Endothelial cell of umbilical vein (primary cell): Measurements from ENCODE around the gene ST6GALNAC3. TPM values are rescaled to one million over a fixed set of nuclear protein-coding genes. Genes with fewer than 3 reads are reported as not detected.

ENCODE experiments used
- BruUV-seq: library from RNA; stranded (reverse); fragments of 400-500 nt; replicated peaks from 2 replicates; lab custom pipeline; 2021; lab: Mats Ljungman, UMichigan
- CTCF ChIA-PET: fragments of 300-600, 350-600 bp; sonication (Branson Sonifier 250); formaldehyde crosslinking; loops from one replicate; lab custom pipeline; 2021; ENCODE audit warnings: antibody characterized with exemption, inconsistent platforms; lab: Charles Lee
- POLR2A ChIA-PET: fragments of 300-600, 350-600 bp; sonication (Branson Sonifier 250); formaldehyde crosslinking; loops from one replicate; lab custom pipeline; 2021; ENCODE audit warnings: antibody characterized with exemption, inconsistent platforms; lab: Charles Lee
- DNase-seq: peaks from one replicate; pipeline ENCODE4 v3.0.0-alpha.2; 2011; ENCODE audit warnings: low read depth, low spot score
- FAIRE-seq: peaks from 2 replicates; lab custom pipeline; 2011; peaks lifted over from hg19 to GRCh38; lab: Jason Lieb, UNC
- H2AFZ ChIP-seq: 2 replicates; pipeline ENCODE4 v1.6.0; 2012; ENCODE audit warnings: low read depth, low read length, control low read depth, inconsistent platforms
- H3K27ac ChIP-seq: 2 replicates; pipeline ENCODE4 v1.5.1; 2011; ENCODE audit warnings: low read depth, mild to moderate bottlenecking, control low read depth, low read length, moderate library complexity; ENCODE audit not compliant: insufficient read depth
- H3K27me3 ChIP-seq, 2 experiments: 2 replicates each; pipeline versions ENCODE4 v1.6.0 to v1.6.1; 2011; ENCODE audit warnings: low read length in 2 of 2, mixed read lengths in 1 of 2; ENCODE audit not compliant: control insufficient read depth in 2 of 2, insufficient read depth in 2 of 2
- H3K36me3 ChIP-seq, 2 experiments: 2 replicates in 1 of 2; 3 replicates in 1 of 2; pipeline ENCODE4 v1.5.1; 2011; ENCODE audit warnings: low read length in 2 of 2, mild to moderate bottlenecking in 1 of 2, moderate library complexity in 1 of 2; ENCODE audit not compliant: control insufficient read depth in 2 of 2, insufficient read depth in 2 of 2; ENCODE audit errors: extremely low read depth in 1 of 2
- H3K4me1 ChIP-seq: 3 replicates; pipeline ENCODE4 v1.5.1; 2011; ENCODE audit warnings: mild to moderate bottlenecking, low read length; ENCODE audit not compliant: control insufficient read depth, insufficient read depth; ENCODE audit errors: extremely low read depth
- H3K4me2 ChIP-seq: 2 replicates; pipeline ENCODE4 v1.6.1; 2011; ENCODE audit warnings: low read length, control low read depth, mixed read lengths; ENCODE audit not compliant: insufficient read depth
- H3K4me3 ChIP-seq, 3 experiments: fragments of 200-600 bp in 1 of 3; sonication (generic), shearing (Covaris generic) in 1 of 3; replicated peaks in 1 of 3; 2 replicates each; pipeline ENCODE4 v1.5.1; 2011 to 2016; ENCODE audit warnings: control low read depth in 3 of 3, low read length in 3 of 3, mild to moderate bottlenecking in 2 of 3, inconsistent platforms in 1 of 3, low read depth in 1 of 3, moderate library complexity in 1 of 3; ENCODE audit not compliant: insufficient read depth in 1 of 3
- H3K79me2 ChIP-seq: 2 replicates; pipeline ENCODE4 v1.6.0; 2012; ENCODE audit warnings: low read length, inconsistent platforms; ENCODE audit not compliant: control insufficient read depth, insufficient read depth
- H3K9ac ChIP-seq: replicated peaks from 2 replicates; pipeline ENCODE3; 2011; ENCODE audit warnings: low read length, control low read depth; ENCODE audit not compliant: insufficient read depth; ENCODE audit errors: extremely low read depth
- H3K9me1 ChIP-seq: replicated peaks from 3 replicates; pipeline ENCODE4 v1.6.0; 2011; ENCODE audit warnings: mild to moderate bottlenecking, low read length; ENCODE audit not compliant: control insufficient read depth, insufficient read depth; ENCODE audit errors: extremely low read depth
- H3K9me3 ChIP-seq: replicated peaks from 2 replicates; pipeline ENCODE4 v1.5.1; 2012; ENCODE audit warnings: low read length, inconsistent platforms; ENCODE audit not compliant: control insufficient read depth, insufficient read depth
- H4K20me1 ChIP-seq: replicated peaks from 2 replicates; pipeline ENCODE3; 2011; ENCODE audit warnings: mild to moderate bottlenecking, low read length; ENCODE audit not compliant: control insufficient read depth, insufficient read depth; ENCODE audit errors: extremely low read depth
- EZH2 ChIP-seq: IDR thresholded peaks from 2 replicates; pipeline ENCODE4 v1.6.1; 2012; ENCODE audit warnings: borderline replicate concordance, low read depth, mild to moderate bottlenecking, moderate library complexity, low read length, inconsistent platforms; ENCODE audit not compliant: severe bottlenecking
- FOS ChIP-seq: IDR thresholded peaks from 2 replicates; pipeline ENCODE4 v1.6.1; 2011; ENCODE audit warnings: mild to moderate bottlenecking, low read length, moderate library complexity, borderline replicate concordance; ENCODE audit not compliant: insufficient read depth
- GATA2 ChIP-seq: IDR thresholded peaks from 2 replicates; pipeline ENCODE4 v1.7.0; 2011; ENCODE audit warnings: low read depth, mild to moderate bottlenecking, moderate library complexity, mixed read lengths, low read length; ENCODE audit not compliant: insufficient read length, insufficient read depth
- JUN ChIP-seq: IDR thresholded peaks from 2 replicates; pipeline ENCODE4 v1.6.1; 2011; ENCODE audit warnings: borderline replicate concordance, low read depth; ENCODE audit not compliant: insufficient read length, insufficient read depth
- MYC ChIP-seq: IDR thresholded peaks from one replicate; pipeline ENCODE4 v1.6.1; 2011; ENCODE audit warnings: mild to moderate bottlenecking, low read depth, low read length
- POLR2A ChIP-seq: IDR thresholded peaks from 2 replicates; pipeline ENCODE4 v1.6.1; 2012; ENCODE audit warnings: low read depth, mild to moderate bottlenecking, control low read depth, low read length
- POLR2AphosphoS5 ChIP-seq: IDR thresholded peaks from 2 replicates; pipeline ENCODE4 v1.6.1; 2012; ENCODE audit warnings: low read depth, mild to moderate bottlenecking, control low read depth, low read length, moderate library complexity; ENCODE audit not compliant: insufficient read depth
- dilution Hi-C: fragments of 300-500 bp; cut with MboI; formaldehyde crosslinking; loops from one replicate; pipeline ENCODE4 v1.15.0; 2019; ENCODE audit warnings: low sequenced_read_pairs; ENCODE audit not compliant: extremely low pct_ligation_motif_present
- intact Hi-C: fragments of 100-400 bp; cut with micrococcal nuclease; formaldehyde crosslinking; loops from one replicate; pipeline ENCODE4 v1.10.0; 2022
- polyA plus RNA-seq, 4 experiments: library from polyadenylated mRNA; depleted of rRNA in 3 of 4; stranded (reverse) in 3 of 4; unstranded in 1 of 4; fragments of >200 nt; gene quantifications; 2 replicates each; pipeline versions ENCODE4 v1.2.1 to v1.2.3, GENCODE V29; 2011 to 2012; ENCODE audit warnings: missing spikeins in 1 of 4
- total RNA-seq: library from RNA; stranded (reverse); gene quantifications from 2 replicates; pipeline ENCODE4 v1.2.3, GENCODE V29; 2021
- TF ChIP-seq, protein P1 (sequence below): IDR thresholded peaks from 2 replicates; pipeline ENCODE4 v1.6.1; 2011; ENCODE audit not compliant: insufficient read depth, insufficient read length
- TF ChIP-seq, protein P2 (sequence below), 2 donors: IDR thresholded peaks; 1 replicate in 1 of 2; 2 replicates in 1 of 2; pipeline ENCODE4 v1.5.1; 2011; ENCODE audit warnings: low read length in 2 of 2, mild to moderate bottlenecking in 2 of 2, moderate library complexity in 2 of 2, control low read depth in 1 of 2, inconsistent platforms in 1 of 2, low read depth in 1 of 2; ENCODE audit not compliant: insufficient read depth in 1 of 2; ENCODE audit errors: extremely low read depth in 1 of 2

ST6GALNAC3 gene
- total and polyA plus RNA-seq, 2 donors (not counting 3 experiments of a cell fraction or from before 2014, with no cell fraction given) = 7.6 to 48.3 TPM

DNA sequence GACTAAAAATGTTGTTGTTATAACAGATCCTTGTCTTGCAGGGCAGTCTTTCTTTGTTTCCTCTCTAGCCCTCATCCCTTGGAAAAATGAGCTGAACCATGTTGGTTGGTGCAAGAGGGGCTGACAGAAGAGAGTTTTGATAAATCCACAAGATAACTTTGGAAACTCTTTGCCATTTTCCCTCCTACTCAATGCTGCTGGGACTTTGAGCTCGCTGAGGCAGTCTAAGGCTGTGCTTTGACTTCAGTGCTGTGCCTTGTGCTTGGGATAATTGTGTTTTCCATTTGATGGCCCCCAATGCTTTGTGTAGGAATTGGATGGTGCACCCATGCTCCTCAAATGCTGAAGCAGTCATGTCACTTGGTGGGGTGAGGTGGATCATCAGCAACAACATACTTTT, 31.7 kb downstream of the ST6GALNAC3 start:
- CTCF ChIA-PET = no interaction called here

DNA sequence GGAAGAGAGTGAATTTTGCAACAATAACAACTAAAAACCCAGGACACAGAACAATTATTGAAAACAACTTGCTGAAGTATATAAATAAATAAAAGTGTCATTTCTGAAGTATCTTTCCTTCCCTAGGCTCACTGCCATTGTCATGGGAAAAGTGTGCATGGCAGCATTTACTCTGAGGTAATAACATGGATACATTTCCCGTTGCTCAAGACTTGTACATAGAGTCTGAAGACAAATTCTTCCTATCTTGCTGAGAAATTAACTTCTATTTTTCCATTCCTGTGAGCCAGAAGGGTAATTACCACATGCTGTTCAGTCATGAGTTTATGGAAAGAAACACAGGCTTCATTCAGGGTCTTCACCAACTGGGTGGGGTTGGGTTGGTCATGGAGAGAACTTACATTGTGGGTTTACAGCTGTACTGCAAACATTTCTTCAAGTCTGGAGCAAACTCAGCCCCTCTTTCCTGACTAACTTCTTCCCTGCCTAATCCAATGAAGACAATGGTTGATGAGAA, 32.2 kb downstream of the ST6GALNAC3 start:
- no peak overlapping the region for H3K9ac ChIP-seq
- DNase-seq (no peak), FAIRE-seq (no peak)
- H4K20me1 ChIP-seq = peaks cover 2% of the 10 kb centered on the region
- H3K27me3 ChIP-seq = no peaks in the 10 kb centered on the region
- no peak for TF ChIP-seq POLR2A
- TF ChIP-seq, protein P1, sequence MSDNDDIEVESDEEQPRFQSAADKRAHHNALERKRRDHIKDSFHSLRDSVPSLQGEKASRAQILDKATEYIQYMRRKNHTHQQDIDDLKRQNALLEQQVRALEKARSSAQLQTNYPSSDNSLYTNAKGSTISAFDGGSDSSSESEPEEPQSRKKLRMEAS = no peak
- TF ChIP-seq GATA2 = no peak
- TF ChIP-seq POLR2AphosphoS5 = no peak
- TF ChIP-seq EZH2 = no peak
- TF ChIP-seq, protein P2, sequence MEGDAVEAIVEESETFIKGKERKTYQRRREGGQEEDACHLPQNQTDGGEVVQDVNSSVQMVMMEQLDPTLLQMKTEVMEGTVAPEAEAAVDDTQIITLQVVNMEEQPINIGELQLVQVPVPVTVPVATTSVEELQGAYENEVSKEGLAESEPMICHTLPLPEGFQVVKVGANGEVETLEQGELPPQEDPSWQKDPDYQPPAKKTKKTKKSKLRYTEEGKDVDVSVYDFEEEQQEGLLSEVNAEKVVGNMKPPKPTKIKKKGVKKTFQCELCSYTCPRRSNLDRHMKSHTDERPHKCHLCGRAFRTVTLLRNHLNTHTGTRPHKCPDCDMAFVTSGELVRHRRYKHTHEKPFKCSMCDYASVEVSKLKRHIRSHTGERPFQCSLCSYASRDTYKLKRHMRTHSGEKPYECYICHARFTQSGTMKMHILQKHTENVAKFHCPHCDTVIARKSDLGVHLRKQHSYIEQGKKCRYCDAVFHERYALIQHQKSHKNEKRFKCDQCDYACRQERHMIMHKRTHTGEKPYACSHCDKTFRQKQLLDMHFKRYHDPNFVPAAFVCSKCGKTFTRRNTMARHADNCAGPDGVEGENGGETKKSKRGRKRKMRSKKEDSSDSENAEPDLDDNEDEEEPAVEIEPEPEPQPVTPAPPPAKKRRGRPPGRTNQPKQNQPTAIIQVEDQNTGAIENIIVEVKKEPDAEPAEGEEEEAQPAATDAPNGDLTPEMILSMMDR (IDR thresholded peaks at IDR 0.05; ENCODE audit: extremely low read depth in 1 of 2, insufficient read depth in 1 of 2, low read depth in 1 of 2, low read length in 2 of 2) = no peak
- no peak for TF ChIP-seq FOS
- no peak for TF ChIP-seq JUN
- TF ChIP-seq MYC = no peak
- dilution Hi-C loops (no loop called here), intact Hi-C loops (no loop called here)
- no peak overlapping the region for H3K4me3 ChIP-seq
- BruUV-seq = no TSS peak
- no peaks in the 10 kb centered on the region for H3K4me1 ChIP-seq
- H3K36me3 ChIP-seq = no peaks in the 10 kb centered on the region
- H3K9me1 ChIP-seq = no peaks in the 10 kb centered on the region
- H2AFZ ChIP-seq = no peak overlapping the region
- peaks cover 10% of the 10 kb centered on the region for H3K79me2 ChIP-seq
- no peak overlapping the region for H3K27ac ChIP-seq
- POLR2A ChIA-PET = no interaction called here
- no peak overlapping the region for H3K4me2 ChIP-seq
- H3K9me3 ChIP-seq = no peaks in the 10 kb centered on the region
- CTCF ChIA-PET = interaction anchor here (1.7 kb wide), 1 partner anchor 10 kb away, joined by 6 read pairs; no protein-coding TSS in a partner anchor

More for the DNA sequence above, 31.7 kb downstream of the ST6GALNAC3 start:
- no TSS peak for BruUV-seq
- Histone ChIP-seq H3K79me2 (peaks cover 10% of the 10 kb centered on the region), H2AFZ (no peak overlapping the region), H3K4me1 (no peaks in the 10 kb centered on the region), H4K20me1 (peaks cover 2% of the 10 kb centered on the region), H3K9me3 (no peaks in the 10 kb centered on the region), H3K9ac (no peak overlapping the region), H3K9me1 (no peaks in the 10 kb centered on the region), H3K27me3 (no peaks in the 10 kb centered on the region), H3K4me2 (no peak overlapping the region), H3K4me3 (no peak overlapping the region), H3K27ac (no peak overlapping the region), H3K36me3 (no peaks in the 10 kb centered on the region)
- FAIRE-seq (no peak), DNase-seq (no peak)
- TF ChIP-seq, protein P1 = no peak
- TF ChIP-seq POLR2A (no peak), FOS (no peak)
- POLR2A ChIA-PET = no interaction called here
- dilution Hi-C loops (no loop called here), intact Hi-C loops (no loop called here)
